B cell (primary cell): Measurements from ENCODE around the gene DACT2.

ENCODE experiments used
- EZH2 ChIP-seq: IDR thresholded peaks from 2 replicates; pipeline ENCODE4 v1.6.1; 2012; ENCODE audit warnings: borderline replicate concordance, low read depth, mild to moderate bottlenecking, moderate library complexity, low read length; ENCODE audit not compliant: insufficient read depth, poor library complexity, severe bottlenecking
- TF ChIP-seq, protein P1 (sequence below): fragments of 200-600 bp; IDR thresholded peaks from one replicate; pipeline ENCODE4 v1.8.0; 2022; ENCODE audit warnings: antibody characterized with exemption, mild to moderate bottlenecking

DNA sequence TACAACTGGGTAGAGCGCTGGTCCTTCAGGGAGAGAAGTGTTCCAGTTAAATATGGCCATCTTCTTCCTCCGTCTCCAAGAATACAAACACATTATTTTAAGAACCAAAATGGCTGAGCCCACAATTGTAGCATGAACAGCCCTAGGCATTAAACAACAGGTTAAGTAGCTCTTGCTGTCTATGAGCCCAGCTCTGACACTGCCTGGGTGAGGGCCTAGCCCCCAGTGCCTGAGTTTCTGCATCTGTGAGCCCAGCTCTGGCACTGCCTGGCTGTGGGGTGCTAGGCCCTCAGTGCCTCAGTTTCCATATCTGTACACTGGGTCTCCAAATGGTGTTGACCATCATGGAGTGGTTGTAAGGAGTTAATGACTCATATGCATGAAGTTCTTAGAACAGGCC lies 24.8 kb upstream of the DACT2 start:
- TF ChIP-seq, protein P1, sequence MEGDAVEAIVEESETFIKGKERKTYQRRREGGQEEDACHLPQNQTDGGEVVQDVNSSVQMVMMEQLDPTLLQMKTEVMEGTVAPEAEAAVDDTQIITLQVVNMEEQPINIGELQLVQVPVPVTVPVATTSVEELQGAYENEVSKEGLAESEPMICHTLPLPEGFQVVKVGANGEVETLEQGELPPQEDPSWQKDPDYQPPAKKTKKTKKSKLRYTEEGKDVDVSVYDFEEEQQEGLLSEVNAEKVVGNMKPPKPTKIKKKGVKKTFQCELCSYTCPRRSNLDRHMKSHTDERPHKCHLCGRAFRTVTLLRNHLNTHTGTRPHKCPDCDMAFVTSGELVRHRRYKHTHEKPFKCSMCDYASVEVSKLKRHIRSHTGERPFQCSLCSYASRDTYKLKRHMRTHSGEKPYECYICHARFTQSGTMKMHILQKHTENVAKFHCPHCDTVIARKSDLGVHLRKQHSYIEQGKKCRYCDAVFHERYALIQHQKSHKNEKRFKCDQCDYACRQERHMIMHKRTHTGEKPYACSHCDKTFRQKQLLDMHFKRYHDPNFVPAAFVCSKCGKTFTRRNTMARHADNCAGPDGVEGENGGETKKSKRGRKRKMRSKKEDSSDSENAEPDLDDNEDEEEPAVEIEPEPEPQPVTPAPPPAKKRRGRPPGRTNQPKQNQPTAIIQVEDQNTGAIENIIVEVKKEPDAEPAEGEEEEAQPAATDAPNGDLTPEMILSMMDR = no peak
- no peak for TF ChIP-seq EZH2
